GM03348 (cell line): ENCODE results near the gene KCP.
"Not testable (repeated sequence)": the region's sequence is repeated elsewhere in the genome, so short reads cannot be mapped to it uniquely, and the experiment has no call there.

ENCODE experiments used
- DNase-seq: peaks from one replicate; pipeline ENCODE4 v3.0.0; 2012; ENCODE audit warnings: low spot score

Gene KCP

GRCh38 chr7:128921866-128922440, 11.4 kb upstream of the KCP start:
- no peak for DNase-seq

- DNase-seq = no peak
These were observed 10.5 kb upstream of the KCP start for GRCh38 chr7:128920913-128921582.

DNA sequence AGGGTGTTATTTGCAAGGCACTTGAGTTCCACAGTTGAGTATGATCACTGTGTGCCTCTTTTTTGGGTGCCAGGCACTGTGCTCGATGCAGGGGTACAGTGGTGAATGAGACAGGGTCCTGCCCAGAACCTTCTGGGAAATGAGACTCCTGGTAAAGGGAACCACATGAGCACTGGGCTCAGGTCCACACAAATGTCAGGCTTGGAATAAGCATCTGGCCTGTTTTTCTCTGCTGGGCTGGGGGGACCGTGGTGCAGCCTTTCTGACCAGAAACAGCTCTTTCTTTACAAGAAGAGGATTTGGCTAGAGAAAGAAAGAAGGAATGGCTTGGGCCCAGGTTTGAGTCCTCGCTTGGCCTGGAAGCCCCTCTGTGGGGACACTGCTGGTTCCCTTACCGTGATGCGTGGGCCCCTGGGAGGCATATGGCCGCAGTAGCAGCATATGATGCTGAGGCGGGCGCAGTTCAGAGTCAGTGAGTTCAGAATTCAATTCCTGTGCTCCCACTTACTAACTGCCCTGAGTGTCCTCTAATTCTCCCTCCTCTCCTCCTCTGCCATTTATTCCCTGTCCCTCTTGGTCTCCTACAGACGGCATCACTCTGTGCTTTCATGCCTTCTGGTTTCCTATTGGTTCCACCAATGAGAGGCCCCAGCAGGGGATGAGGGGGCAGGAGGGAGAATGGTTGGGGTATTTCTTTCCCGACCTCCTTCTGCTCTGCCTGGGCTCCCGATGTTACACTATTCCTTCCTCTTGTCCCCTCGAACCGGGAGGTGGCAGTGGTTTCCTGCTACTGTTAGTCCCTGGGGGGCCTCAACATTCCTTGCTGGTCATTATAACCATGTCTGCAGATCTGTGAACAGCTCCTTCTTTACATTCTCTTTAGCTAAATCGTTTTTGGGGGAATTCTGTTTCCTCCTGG, 9.6 kb upstream of the KCP start:
- no peak for DNase-seq

DNA sequence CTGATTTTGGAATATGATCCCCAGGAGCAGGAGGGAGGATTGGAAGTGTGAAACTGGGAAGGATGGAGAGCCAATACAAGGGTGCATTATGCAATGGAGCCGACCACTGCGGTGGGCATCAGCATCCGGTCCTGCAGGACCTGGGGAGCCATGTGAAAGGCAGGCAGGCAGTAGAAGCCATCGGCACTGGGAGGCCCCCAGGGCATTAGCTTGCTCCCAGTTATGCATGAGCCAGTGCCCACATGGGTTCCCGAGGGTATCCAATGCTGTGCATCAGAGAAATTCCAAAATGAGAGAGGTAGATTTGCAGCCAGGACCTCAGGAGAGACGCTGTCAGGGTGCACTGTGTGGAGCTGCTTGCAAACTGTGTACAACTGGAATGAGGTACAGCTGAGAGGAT, 8.7 kb upstream of the KCP start:
- no peak for DNase-seq

DNA sequence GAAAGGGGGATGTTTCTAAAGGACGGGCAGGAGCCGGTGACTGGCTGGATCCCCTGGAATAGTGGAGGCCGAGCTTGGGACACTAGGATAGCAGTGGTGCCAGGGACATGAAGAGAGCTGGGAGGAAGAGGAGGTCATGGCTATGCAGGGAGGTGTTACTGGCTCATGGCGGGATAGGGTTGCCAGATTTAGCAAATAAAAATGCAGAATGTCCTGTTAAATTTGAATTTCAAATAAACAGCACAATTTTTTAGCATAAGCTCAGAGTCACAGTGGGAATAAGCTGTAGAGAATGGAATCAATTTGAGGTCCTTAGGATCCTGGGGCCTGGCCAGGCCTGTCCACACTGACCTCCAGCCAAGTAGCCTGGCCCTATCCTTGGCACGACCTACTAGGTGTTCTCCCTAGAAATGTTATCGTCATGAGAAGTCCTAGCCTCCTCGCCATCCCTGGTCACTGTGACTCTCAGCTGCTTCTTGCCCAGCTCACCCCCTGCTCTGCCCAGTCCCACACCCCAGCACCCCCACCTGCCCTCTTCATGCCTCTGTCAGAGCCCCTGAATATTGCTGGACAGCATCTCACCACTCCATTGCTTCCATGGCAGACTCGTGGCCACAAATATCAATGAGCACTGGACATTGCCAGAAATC, 7.6 kb upstream of the KCP start:
- no peak for DNase-seq

- no peak for DNase-seq
These were observed 6.6 kb upstream of the KCP start for GRCh38 chr7:128917122-128917521.

- DNase-seq = no peak
These were observed 6.1 kb upstream of the KCP start for GRCh38 chr7:128916643-128916915.

GRCh38 chr7:128915841-128916642, 5.5 kb upstream of the KCP start:
- no peak for DNase-seq

DNA sequence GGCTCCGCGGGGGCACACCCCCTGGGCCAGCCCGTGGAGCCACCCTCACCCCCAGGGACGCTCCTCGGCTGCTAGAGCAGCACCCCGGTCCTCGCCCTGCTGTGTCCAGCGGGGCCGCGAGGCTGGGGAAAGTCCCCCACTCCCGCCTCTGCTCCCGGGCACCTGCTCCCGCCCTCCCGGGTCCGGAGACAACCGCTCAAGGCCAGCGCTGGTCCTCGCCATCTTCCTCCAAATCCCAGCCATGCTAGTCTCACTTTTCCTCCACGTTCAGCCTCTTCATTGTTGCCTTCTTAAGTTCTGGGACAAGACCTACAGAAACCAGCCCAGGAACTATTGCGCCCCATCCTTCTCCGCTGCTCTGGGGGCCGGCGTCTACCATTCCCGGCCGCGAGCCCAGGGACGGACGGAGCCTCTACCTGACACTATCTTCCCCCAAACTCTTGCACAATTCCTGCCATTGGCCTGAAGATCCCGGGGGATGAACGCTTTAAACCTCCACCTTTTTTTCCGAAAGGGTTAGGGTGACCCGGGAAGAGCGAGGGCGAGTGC, 4.8 kb upstream of the KCP start:
- no peak for DNase-seq

GRCh38 chr7:128914566-128915151, 4.2 kb upstream of the KCP start:
- no peak for DNase-seq

- no peak for DNase-seq
These were observed 3.5 kb upstream of the KCP start for GRCh38 chr7:128913870-128914565.

DNA sequence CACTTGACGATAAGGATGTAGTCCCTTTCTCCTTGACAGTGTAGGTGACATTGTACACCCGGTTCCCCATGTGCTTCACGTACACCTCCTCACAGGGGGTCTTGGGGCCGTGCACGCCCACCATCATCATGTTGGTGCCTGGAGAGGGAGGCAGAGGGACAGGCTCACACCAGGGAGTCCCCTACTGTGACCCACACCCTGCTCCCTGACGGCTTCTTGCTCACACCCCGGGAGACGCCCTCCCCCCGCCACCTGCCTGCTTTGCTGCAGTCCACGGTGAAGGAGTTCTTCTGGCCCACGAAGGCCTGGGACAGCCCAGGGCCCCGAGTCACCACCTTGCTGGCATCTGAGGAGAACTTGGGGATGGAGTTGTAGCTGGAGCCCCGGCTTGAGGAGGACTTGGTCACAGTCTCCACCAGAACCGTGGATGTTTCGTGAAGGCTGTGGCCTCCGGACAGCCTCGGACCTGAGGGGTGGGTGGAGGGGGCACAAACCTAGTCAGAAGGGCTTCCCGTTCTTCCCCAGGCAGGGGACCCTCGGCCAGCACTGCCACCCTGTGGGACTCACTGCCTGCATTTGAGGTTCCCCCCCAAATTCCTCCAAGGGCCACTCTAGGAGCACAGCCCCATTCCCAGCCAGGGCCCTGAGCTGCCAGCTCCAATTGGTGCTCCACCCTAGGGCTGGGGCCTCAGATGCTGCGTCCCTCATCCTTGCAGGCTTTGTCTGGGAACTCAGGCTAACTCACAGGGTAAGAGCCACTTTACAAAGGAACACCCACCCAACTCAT, 2.4 kb upstream of the KCP start:
- not testable (repeated sequence) for DNase-seq

- DNase-seq = no peak
These were observed 1.8 kb upstream of the KCP start for GRCh38 chr7:128912281-128912680.

GRCh38 chr7:128911423-128912031, 1.0 kb upstream of the KCP start:
- no peak for DNase-seq

- peak; percentile 62 for DNase-seq
These were observed 612 bp downstream of the KCP start for GRCh38 chr7:128909625-128910568.

- no peak for DNase-seq
These were observed 1.5 kb downstream of the KCP start for GRCh38 chr7:128908750-128909624.
